ENCODE data around the gene ITGA6.
"Not testable (repeated sequence)": the region's sequence is repeated elsewhere in the genome, so short reads cannot be mapped to it uniquely, and the experiment has no call there.

The ITGA6 gene

GRCh38 chr2:172518995-172519394 is 91.6 kb downstream of the ITGA6 start:
- DNase-seq = no peak

- DNase-seq = no peak
Measured at GRCh38 chr2:172525601-172526000, 98.2 kb downstream of the ITGA6 start.

DNA sequence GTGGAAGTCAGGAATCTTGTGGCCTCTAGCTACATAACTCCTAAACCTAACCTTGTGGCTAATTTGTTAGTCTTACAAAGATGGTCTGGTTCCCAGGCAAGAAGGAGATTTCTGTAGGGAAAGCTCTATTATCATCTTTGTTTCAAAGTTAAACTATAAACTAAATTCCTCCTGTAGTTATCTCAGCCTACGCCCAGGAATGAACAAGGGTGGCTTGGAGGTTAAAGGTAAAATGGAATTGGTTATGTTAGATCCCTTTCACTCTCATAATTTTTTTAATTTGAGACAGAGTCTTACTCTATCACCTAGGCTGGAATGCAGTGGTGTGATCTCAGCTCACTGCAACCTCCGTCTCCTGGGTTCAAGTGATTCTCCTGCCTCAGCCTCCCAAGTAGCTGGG is 103.9 kb downstream of the ITGA6 start:
- DNase-seq = no peak

DNA sequence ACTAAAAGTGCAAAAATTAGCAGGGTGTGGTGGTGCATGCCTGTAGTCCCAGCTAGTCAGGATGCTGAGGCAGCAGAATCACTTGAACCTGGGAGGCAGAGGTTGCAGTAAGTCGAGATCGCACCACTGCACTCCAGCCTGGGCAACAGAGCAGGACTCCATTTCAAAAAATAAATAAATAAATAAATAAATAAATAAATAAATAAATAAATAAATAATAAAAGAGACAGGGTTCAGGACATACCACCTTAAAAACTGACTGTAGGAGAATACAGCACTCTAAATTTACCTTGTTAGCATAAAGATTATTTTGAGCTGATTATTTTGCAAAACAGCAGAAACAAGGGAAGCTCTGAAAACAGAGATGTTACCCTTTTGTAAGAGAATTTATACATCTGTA is 105.1 kb downstream of the ITGA6 start:
- DNase-seq = not testable (repeated sequence)

GRCh38 chr2:172533687-172534086 is 106.3 kb downstream of the ITGA6 start:
- DNase-seq = no peak

DNA sequence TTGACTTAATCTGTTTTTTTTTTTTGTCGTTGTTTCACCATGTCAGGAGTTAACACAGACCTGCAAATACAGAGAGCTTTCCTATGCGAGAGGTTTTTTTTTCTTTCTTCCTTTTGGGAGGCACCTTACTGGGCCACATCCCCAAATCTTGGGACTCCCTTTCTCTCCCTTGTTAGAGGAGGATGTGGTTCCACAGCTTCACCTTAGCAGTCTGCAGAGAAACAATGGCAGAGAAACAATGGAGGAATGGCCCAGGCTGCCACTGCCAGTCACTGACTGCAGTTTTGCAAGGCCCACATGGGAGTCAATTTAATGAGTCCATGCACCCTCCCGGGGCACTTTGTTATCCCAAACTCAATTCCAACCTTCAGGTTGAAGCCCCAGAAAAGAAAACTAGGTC is 107.7 kb downstream of the ITGA6 start:
- no peak for DNase-seq

GRCh38 chr2:172537851-172538250 is 110.5 kb downstream of the ITGA6 start:
- DNase-seq = not testable (repeated sequence)

DNA sequence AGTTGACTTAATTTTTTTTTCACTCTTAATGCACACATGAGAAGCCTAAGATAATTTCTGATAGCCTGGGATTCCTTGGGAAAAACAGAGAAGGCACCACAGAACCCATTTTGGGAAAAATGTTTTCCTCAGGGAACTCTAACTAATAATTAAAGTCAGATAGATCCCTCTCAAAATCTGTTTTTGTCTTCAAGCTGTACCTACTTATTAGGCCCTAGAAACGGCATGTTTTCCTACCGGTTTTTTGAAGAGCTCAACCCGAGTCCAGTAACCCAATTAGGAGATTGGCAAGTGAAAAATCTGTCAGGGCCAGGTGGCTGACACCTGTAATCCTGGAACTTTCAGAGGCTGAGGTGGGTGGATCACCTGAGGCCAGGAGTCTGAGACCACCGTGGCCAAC is 112.4 kb downstream of the ITGA6 start:
- DNase-seq = peak; percentile 19

GRCh38 chr2:172540421-172540820 is 113.0 kb downstream of the ITGA6 start:
- DNase-seq = no peak

DNA sequence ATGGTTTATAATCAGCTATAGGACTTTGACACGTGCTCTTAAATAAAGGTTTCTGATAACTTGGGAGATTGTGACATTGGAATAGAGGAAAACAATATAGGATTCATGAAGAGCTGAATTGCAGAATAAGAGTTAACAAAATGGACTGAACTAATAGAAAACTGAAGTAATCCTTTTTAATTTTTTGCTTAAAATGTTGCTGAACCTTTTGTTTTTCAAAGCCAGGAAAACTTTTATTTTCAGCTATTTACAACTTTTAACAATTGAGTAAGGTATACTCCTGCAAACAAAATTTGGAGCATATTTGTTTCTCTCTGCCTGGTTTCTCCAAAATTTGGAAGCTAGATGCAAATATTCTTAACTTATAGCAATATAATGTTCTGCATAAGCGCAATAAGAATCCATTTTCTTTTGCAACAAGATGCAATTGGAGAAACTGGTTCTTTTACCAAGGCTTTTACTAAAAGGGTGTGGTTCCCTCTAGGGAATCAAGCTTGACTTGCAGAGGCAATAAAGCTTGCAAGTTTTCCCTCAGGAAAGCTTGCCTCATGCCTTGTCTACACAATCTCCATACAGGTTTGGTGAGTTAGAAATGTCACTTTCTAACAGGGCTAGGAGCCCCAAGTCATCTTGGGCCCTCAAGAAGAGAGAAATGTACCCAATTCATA is 118.2 kb downstream of the ITGA6 start:
- DNase-seq = no peak

DNA sequence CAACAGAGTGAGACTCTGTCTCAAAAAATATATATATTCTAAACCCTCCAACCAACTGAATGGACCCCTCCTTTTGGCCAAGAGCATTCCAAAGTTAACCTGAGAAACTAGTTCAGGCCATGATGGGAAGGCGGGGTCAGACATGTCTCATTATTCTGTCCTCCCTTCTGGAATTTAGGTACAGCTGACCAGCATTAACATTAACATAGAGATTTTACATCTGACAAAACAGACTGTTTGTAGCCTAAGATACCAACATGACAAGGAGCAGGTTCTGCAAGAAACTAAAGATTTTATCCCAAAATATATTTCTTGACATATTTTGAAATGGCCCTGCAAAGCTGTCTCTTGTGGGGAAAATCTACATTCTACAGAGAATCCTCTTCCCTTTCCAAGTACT is 121.7 kb downstream of the ITGA6 start:
- no peak for DNase-seq

- DNase-seq = not testable (repeated sequence)
Measured at GRCh38 chr2:172549802-172550201, 122.4 kb downstream of the ITGA6 start.

DNA sequence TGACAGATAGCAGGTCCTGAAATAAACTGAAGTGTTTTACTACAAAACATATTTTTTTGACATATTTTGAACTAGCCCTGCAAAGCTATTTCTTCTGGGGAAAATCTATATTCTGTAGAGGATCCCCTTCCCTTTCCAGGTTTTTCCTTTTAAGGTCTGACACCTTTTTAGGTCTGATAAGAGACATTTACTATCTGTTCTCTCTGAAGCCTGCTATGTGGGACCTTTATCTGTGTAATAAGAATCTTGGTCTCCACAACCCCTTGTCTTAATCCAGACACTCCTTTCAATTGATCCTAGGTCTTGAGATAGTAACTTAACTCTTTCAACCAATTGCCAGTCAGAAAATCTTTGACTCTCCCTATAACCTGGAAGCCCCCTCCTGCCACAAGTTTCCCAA is 123.0 kb downstream of the ITGA6 start:
- no peak for DNase-seq

DNA sequence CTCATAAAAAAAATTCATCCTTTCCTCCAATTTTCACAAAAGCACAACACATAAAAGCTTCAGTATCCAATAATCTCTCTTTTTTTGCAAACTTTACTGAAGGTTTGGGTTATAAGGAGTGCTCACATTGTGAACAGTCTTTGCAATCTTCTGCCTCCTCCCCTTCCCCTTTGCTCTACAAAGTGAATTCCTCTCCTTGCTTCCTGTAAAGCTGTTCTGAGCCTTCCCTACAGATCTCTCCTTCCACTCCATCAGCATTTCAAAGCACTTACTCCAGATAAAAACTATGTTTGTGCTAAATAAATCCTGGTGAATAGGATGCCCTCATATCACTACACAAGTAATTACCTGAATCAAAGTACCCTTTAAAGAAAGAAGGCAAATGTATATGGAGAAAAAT is 123.9 kb downstream of the ITGA6 start:
- no peak for DNase-seq

DNA sequence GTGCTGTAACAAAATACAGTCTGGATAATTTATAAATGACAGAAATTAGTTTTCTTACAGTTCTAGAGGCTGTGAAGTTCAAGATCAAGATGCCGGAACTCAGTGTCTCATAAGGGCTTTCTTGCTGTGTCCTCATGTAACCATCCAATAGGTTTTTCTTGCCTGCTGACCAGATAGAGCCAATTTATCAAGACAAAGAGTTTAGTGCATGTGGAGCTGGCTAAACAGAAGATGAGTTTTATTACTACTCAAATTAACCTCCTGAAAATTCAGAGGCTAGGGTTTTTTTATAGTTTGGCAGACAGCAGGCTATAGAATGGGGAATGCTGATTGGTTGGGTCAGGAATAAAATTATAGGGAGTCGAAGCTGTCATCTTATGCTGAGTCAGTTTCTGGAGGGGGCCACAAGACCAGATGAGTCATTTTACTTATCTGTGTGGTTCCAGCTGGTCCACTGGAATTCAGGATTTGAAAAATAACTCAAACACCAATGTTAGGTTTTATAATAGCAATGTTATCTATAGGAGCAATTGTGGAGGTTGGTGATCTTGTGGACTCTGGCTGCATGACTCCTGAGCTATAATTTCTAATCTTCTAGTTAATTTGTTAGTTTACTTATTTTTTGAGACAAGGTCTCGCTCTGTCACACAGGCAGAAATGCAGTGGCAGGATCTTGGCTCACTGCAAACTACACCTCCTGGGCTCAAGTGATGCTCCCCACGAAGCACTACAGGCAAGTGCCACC is 125.3 kb downstream of the ITGA6 start:
- no peak for DNase-seq

GRCh38 chr2:172554352-172555271 is 127.2 kb downstream of the ITGA6 start:
- DNase-seq = peak; percentile 23

GRCh38 chr2:172555272-172555521 is 127.8 kb downstream of the ITGA6 start:
- DNase-seq = no peak
